Natural killer cell treated with Interleukin-12 subunit alpha and Interleukin-12 subunit beta and Interleukin-15 and Interleukin-18, amount 100 ng/mL, for 72 hours (primary cell): ENCODE results near the gene GPAT3. TPM values are rescaled to one million over a fixed set of nuclear protein-coding genes. Genes with fewer than 3 reads are reported as not detected.
"Not testable (repeated sequence)": the region's sequence is repeated elsewhere in the genome, so short reads cannot be mapped to it uniquely, and the experiment has no call there.

Experiments used
- ATAC-seq, 2 donors: fragments of 150-1000 bp; cut with Tn5 transposase in 1 of 2; sonication (Bioruptor Pico), chemical (Tn5 transposase) in 1 of 2; 2 replicates each; pipeline ENCODE4 v1.10.0; 2021
- DNase-seq: peaks from one replicate; pipeline ENCODE4 v3.0.0; 2022; ENCODE audit warnings: low spot score
- H3K27ac Mint-ChIP-seq, 2 donors: 1 replicate in 1 of 2; 2 replicates in 1 of 2; pipeline ENCODE4 v1.8.0; 2022; ENCODE audit warnings: mixed read lengths in 2 of 2, mild to moderate bottlenecking in 1 of 2, moderate library complexity in 1 of 2
- H3K27me3 Mint-ChIP-seq, 2 donors: 1 replicate in 1 of 2; 2 replicates in 1 of 2; pipeline ENCODE4 v1.8.0; 2022; ENCODE audit warnings: mixed read lengths in 2 of 2
- H3K36me3 Mint-ChIP-seq: one replicate; pipeline ENCODE4 v1.8.0; 2022; ENCODE audit warnings: mixed read lengths
- H3K4me1 Mint-ChIP-seq, 2 donors: 1 replicate in 1 of 2; 2 replicates in 1 of 2; pipeline ENCODE4 v1.8.0; 2022; ENCODE audit warnings: low read depth in 2 of 2, mixed read lengths in 2 of 2, mild to moderate bottlenecking in 1 of 2
- H3K4me3 Mint-ChIP-seq: one replicate; pipeline ENCODE4 v1.8.0; 2022; ENCODE audit warnings: mixed read lengths
- H3K9me3 Mint-ChIP-seq: 2 replicates; pipeline ENCODE4 v1.8.0; 2022; ENCODE audit warnings: mixed read lengths
- total RNA-seq, 2 donors: library from RNA; stranded (reverse); gene quantifications; one replicate each; pipeline ENCODE4 v1.2.3, GENCODE V29; 2022

GPAT3 gene
- 1 to 10 TPM in 1 of 2 donors, under 1 TPM in 1; 0.93 to 2.1 TPM for total RNA-seq

DNA sequence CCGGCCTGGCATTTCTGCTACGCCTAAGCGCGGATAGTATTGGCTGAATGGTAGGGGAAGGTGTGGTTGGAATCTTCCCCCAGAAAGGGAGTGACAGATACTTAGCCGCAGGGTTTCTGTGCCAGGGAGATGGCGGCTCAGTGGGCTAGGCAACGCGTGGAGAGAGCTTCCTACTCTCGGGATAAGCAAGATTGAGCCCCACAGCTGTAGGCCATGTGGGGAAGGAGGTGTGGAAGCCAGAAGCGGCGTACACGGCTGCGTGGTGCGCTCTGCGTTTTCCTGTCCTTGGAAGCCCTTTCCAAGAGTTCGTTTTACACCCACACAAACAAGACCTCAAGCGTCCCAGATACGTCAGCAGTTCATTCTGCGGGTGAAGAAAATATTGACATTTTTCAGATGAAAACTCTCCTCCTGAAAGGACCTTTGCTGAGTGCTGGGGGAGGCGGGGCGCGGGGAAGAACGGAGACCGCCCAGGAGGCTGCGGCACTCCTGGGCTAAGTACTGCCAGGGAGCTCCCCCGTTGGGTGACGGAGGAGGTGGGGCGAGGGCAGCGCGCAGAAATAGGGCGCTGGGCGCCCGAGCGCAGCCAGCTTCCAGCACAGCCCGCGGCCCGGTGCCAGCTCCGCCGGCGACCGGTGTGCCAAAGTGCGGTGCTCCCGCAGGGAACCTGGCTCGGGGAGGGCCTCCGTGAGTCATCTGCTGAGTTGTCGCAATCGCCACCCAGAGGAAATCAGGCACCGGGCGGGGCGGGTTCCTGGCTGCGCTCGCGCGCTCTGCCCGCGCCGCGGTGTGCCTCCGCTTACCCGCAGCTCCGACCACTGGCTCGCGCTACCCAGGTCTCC, at the start of gene GPAT3:
TSS of gene GPAT3 (plus strand) at position 589 of the 842 bp plus-strand sequence. CDS start 515 bp downstream, outside the sequence.
- no peaks in the 10 kb centered on the region for H3K9me3 Mint-ChIP-seq
- H3K36me3 Mint-ChIP-seq: no peaks in the 10 kb centered on the region
- DNase-seq (peak; percentile 80), ATAC-seq (peak; percentile 91 to 94)
- H3K4me3 Mint-ChIP-seq: peak within 1 kb of the TSS; percentile 95
- peaks cover 33 to 46% of the 10 kb centered on the region in 2 donors for H3K27me3 Mint-ChIP-seq
- H3K27ac Mint-ChIP-seq: peak within 1 kb of the TSS; percentile 45 to 53
- peaks cover 6 to 12% of the 10 kb centered on the region in 2 donors for H3K4me1 Mint-ChIP-seq

DNA sequence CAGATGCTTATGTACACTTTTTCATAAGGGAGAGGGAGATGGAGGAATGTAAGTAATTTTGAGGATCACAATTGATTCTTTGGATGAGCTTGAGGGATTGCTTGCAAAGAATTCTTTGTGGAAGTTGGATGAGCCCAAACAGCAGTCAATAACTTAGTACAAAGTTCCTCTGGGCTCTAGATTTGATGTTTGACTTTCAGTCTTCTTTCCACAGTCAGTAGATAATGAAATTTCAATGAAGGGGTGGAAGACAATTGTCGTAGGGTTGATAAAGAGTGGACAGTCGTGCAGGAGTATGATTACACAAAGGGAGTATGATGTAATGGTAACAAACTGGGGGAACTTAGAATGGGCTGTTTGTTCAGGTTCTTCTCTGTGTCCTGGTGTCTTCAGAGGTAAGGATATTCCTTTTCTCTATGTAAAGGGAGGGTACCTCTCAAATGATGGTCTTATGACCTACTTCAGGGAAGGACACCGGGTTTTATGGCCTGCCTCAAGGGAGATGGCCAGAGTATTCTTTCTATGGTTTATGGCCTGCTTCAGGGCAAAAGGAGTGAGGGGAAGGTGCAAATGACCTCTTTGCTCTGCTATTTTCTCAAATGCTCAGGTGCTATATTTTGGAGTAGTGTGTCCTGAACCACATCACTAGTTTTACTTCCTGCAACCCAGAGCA, 49.3 kb upstream of the GPAT3 start:
- H3K27ac Mint-ChIP-seq: peak overlapping the region in 1 of 2 donors; percentile 42
- no peaks in the 10 kb centered on the region for H3K9me3 Mint-ChIP-seq
- H3K36me3 Mint-ChIP-seq: no peaks in the 10 kb centered on the region
- no peak for DNase-seq
- H3K27me3 Mint-ChIP-seq: peaks cover 0 to 2% of the 10 kb centered on the region in 2 donors
- H3K4me3 Mint-ChIP-seq: no peak overlapping the region
- ATAC-seq: no peak
- peaks cover 12 to 15% of the 10 kb centered on the region in 2 donors for H3K4me1 Mint-ChIP-seq

DNA sequence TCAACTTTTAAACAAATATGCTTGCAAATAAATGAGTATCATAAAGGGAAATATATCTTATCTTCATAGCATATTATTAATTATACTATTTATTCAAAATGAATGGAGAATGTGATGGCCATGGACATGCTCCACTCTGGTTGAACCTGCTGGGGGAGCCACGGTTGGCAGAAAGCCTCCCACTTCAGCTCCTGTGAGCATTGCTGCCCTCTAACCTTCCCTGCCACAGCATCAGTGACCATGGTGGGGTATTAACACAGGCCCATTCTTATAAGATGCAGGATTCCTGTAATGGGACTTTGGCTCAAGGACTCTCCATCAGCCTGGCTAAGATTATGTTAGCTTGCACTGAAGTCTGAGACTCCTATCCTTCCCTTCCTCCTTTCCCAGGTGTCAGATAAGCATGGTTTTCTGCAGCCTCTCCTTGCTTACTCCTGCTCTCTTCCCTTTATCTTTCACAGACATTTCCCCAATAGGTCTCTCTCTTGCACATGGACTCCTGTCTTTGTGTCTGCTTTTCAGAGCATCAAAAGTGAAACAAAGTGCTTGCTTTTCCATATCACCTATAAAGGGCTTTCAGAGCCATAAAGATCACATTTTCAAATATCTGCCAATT, 46.1 kb upstream of the GPAT3 start:
- Mint-ChIP-seq H3K4me1 (peaks cover 3 to 6% of the 10 kb centered on the region in 2 donors), H3K27ac (no peak overlapping the region), H3K9me3 (no peaks in the 10 kb centered on the region), H3K27me3 (peaks cover 0 to 2% of the 10 kb centered on the region in 2 donors), H3K4me3 (no peak overlapping the region), H3K36me3 (no peaks in the 10 kb centered on the region)
- DNase-seq (no peak), ATAC-seq (no peak)

DNA sequence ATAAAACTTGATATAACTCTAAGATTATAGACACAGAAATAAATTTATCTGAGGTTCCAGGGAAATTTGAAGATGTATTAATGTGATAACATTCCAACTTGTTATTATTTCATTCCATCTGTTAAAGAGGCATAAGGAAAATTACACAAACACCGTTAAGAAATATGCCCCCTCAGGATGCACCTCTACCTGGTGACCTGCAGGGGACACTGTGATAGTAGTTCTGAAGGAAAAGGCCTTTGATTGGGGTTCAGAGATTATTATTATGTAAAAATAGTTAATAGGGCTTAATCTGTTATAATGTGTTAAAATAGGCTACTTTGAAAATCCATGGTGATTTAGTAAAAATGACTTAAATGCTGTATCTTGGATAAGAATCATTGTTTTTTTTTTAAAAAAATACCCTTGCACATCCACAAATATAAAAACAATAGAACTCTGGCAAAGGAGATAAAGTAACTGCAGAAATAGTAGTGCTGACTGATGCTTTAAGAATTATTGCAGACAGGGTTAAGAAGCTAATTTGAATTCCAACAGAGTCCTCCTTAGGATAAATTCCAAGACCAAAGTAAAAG, 44.9 kb upstream of the GPAT3 start:
- no peak overlapping the region for H3K4me3 Mint-ChIP-seq
- DNase-seq (no peak), ATAC-seq (no peak)

DNA sequence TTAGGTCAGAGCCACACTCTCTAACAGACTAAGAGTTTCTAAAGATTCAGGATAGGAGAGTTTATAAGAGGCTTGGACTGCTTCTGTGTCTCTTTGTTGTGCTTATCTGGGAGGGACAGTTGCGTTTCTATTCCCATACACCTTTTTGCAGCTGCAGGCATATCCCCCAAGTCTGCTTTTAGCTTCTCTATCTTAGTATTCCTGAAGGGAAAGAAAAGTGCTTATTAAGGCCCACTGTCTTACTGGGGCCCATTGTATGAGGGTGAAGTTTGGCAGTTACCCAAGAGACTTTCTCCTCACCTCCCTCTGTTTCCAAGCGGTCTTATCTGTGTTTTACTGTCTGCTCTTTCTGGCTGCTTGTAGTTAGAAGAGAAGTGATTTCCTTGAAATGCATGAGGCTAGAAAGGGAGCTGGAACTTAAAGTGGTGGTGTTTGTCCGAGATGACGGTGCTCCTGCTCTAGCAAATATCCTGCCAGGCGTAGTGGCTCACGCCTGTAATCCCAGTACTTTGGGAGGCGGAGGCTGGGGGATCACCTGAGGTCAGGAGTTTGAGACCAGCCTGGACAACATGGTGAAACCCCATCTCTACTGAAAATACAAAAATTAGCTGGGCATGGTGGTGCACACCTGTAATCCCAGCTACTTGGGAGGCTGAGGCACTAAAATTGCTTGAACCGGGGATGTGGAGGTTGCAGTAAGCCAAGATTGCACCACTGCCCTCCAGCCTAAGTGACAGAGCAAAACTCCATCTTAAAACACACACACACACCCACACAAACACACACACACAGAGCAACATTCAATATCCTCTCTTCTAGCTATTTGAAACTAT, 39.6 kb upstream of the GPAT3 start:
- ATAC-seq, H3K4me3 Mint-ChIP-seq, H3K36me3 Mint-ChIP-seq, H3K4me1 Mint-ChIP-seq, DNase-seq, H3K27ac Mint-ChIP-seq, H3K27me3 Mint-ChIP-seq, H3K9me3 Mint-ChIP-seq: not testable (repeated sequence)

More for the DNA sequence above, 44.9 kb upstream of the GPAT3 start:
- H3K4me1 Mint-ChIP-seq: no peaks in the 10 kb centered on the region
- peaks cover 0 to 2% of the 10 kb centered on the region in 2 donors for H3K27me3 Mint-ChIP-seq
- H3K36me3 Mint-ChIP-seq: no peaks in the 10 kb centered on the region
- H3K27ac Mint-ChIP-seq: no peak overlapping the region
- no peaks in the 10 kb centered on the region for H3K9me3 Mint-ChIP-seq

DNA sequence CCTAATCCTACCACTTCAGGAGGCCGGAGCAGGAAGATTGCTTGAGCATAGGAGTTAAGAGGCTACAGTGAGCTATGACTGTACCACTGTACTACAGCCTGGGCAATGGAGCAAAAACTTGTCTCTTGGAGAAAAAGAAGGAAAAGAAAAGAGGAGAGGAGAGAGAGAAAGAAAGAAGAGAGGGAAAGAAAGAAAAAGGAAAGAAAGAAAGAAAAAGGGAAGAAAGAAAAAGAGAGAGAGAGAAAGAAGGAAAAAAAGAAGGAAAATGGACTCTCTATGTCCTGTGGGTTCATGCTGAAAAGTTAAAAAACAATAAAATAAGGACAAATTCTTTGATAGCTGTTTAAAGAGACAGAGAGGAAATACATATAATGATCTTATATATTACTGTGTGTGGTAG, 37.7 kb upstream of the GPAT3 start:
- no peak for DNase-seq
- Mint-ChIP-seq H3K36me3 (no peaks in the 10 kb centered on the region), H3K27ac (no peak overlapping the region), H3K27me3 (no peaks in the 10 kb centered on the region), H3K4me1 (no peaks in the 10 kb centered on the region), H3K4me3 (no peak overlapping the region), H3K9me3 (no peaks in the 10 kb centered on the region)
- no peak for ATAC-seq

DNA sequence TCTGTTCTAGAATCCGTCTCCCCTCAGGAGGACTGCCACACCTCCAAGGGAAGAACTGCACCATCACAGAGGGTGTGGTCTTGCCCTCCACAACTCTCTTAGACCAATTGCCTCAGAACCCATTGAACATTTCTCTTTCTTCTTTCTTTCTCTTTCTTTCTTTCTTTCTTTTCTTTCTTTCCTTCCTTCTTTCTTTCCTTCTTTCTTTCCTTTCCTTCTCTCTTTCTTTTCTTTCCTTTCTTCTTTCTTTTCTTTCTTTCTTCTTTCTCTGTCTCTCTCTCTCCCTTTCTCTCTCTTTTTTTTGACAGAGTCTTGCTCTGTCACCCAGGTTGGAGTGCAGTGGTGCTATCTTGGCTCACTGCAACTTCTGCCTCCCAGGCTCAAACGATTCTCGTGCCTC, 34.2 kb upstream of the GPAT3 start:
- H3K4me3 Mint-ChIP-seq, ATAC-seq, H3K27ac Mint-ChIP-seq, H3K36me3 Mint-ChIP-seq, H3K9me3 Mint-ChIP-seq, H3K27me3 Mint-ChIP-seq, DNase-seq, H3K4me1 Mint-ChIP-seq: not testable (repeated sequence)

DNA sequence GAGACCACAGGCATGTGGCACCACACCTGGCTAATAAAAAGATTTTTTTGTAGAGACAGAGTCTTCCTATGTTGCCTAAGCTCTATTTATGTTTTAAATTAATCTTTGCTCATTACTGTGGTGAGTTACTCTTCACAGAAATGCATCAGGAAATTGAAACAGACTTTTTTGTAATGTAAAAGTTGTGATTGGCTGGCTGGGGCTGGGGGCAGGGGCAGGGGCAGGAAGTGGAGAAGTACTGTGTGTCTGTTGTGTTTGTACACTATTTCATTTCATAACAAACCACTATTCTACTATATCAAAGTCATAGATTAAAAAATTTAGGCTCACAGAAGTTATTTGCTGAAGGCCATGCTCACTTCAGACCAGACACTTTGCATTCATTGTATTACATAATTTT, 31.9 kb upstream of the GPAT3 start:
- ATAC-seq (peak in 1 of 2 donors; percentile 48), DNase-seq (no peak)
- H3K4me1 Mint-ChIP-seq: peaks cover 4 to 5% of the 10 kb centered on the region in 2 donors
- no peak overlapping the region for H3K4me3 Mint-ChIP-seq
- no peak overlapping the region for H3K27ac Mint-ChIP-seq
- H3K27me3 Mint-ChIP-seq: no peaks in the 10 kb centered on the region
- H3K36me3 Mint-ChIP-seq: no peaks in the 10 kb centered on the region
- no peaks in the 10 kb centered on the region for H3K9me3 Mint-ChIP-seq

DNA sequence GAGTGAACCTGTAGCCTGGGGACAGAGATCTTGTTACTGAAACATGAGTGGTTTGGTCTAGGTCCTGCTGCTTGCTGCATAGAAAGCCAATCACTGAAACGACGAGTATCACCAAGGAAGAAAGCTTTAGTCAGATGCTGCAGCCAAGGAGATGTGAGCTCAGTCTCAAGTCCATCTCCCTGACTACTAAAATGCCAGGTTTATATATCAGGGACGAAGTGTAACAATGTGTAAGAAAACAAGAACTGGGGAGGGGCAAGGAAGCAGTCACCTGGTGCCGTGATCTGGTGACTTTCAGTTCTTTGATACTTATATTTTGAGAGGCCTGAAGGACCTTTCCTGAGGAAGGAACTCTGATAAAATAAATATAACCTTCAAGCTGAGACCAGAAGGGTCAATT, 31.4 kb upstream of the GPAT3 start:
- no peak for DNase-seq
- no peak for ATAC-seq
- H3K4me1 Mint-ChIP-seq: peaks cover 5 to 7% of the 10 kb centered on the region in 2 donors
- H3K27ac Mint-ChIP-seq: peak overlapping the region in 1 of 2 donors; percentile 6
- H3K36me3 Mint-ChIP-seq: no peaks in the 10 kb centered on the region
- no peak overlapping the region for H3K4me3 Mint-ChIP-seq
- H3K9me3 Mint-ChIP-seq: no peaks in the 10 kb centered on the region
- no peaks in the 10 kb centered on the region for H3K27me3 Mint-ChIP-seq

DNA sequence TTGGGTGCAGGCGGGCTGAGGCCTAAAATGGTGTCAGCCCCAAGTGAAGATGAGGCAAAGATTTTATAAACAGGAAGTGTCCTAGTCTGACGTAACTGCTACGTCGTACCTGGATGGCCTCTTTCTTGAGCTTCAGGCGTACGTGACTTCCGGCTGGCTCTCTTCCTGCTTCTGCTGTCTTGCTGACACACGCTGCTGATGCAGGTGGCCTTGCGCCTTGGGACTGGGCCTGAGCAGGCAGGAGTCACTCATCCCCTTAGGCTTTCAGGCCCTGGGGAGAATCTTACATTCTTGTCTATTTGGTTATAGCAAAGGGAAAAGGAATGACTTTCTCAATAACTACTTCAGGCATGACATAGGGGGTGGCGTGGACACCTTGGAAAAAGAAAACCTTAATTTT, 30.9 kb upstream of the GPAT3 start:
- no peak overlapping the region for H3K4me3 Mint-ChIP-seq
- peaks cover 5 to 7% of the 10 kb centered on the region in 2 donors for H3K4me1 Mint-ChIP-seq
- H3K27ac Mint-ChIP-seq: no peak overlapping the region
- H3K36me3 Mint-ChIP-seq: no peaks in the 10 kb centered on the region
- DNase-seq (no peak), ATAC-seq (no peak)
- no peaks in the 10 kb centered on the region for H3K27me3 Mint-ChIP-seq
- no peaks in the 10 kb centered on the region for H3K9me3 Mint-ChIP-seq

DNA sequence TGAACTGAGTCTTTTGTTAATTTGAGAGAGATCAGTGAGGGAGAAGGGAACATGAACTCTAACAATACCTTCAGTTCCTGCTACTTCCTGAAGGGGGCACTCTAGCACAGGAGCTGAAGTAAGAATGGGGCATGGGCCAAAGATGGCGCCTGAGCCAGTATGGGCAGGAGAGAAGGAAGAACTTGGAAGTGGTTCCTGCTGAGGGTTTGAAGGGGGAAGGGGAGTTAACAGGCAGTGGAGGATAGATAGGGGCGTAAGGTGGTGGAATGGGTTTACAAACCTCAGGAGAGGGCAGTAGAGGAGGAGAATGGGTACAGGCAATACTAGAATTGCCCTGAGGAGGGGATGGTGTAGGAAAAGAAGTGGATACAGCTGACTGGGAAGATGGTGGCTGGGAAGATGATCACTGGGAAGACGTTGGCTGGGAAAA, 26.7 kb upstream of the GPAT3 start:
- not testable (repeated sequence) for H3K27me3 Mint-ChIP-seq, H3K36me3 Mint-ChIP-seq, H3K4me1 Mint-ChIP-seq, H3K9me3 Mint-ChIP-seq, H3K4me3 Mint-ChIP-seq, H3K27ac Mint-ChIP-seq
- DNase-seq: peak; percentile 73
- peak in 1 of 2 donors; percentile 61 for ATAC-seq

DNA sequence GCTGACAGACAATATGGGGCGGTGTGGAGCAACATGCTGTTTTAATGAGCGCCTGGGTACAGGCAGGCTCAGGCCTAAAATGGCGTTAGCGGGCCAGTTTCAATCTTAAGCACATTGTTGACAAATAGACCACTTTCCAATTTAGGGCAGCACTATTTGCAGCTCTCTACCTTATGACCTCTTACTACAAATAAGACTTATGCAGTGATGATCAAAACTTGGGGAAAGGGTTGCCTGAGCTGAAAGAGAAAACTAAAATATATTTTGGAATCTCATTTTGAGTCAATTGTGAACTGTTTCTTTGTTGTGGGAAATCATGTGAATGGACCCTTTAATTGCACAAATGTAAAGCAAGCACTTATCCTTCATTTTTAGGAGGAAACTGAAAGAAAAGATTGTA, 25.5 kb upstream of the GPAT3 start:
- Mint-ChIP-seq H3K36me3 (no peaks in the 10 kb centered on the region), H3K27me3 (no peaks in the 10 kb centered on the region), H3K27ac (no peak overlapping the region), H3K4me3 (no peak overlapping the region), H3K4me1 (peaks cover 0 to 3% of the 10 kb centered on the region in 2 donors), H3K9me3 (no peaks in the 10 kb centered on the region)
- DNase-seq (no peak), ATAC-seq (no peak)
